ENCODE data around the gene PTGIS.

PTGIS gene

DNA sequence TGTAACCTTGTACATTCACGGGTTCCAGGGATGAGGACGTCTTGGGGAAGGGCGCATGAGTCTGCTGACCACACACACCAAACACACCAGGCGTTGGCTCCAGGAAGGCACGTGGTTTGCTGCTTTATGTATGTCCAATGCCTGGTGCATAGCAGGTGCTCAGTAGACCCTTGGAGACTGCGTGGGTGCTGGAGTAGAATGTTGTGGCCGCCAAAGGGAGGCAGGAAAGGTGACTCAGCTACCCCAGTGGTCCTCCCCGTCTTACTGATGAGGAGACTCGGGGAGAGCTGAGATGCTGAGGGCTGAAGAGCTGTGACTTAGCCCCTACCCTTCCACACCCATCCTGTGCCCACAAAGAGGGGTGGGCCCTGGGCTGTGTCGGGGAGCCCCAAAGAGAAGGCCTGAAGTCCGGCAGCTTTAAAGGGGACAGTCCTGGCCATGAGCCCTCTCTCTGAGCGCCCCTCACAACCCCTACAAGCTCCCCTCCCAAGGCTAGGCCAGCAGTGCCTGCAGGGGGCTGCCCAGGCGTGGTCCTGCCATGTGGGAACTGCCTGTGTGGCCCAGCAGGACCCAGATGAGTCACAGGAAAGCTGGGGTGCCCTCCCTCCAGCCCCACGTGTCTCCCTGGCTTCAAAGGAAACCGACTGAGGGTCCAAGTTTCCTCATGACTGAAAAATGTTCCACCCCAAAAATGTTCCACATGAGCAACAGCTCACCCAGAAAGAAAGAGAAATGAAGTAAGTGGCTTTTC is 28.0 kb upstream of the PTGIS start:
- peak; percentile 22 to 84 (median 49) for DNase-seq (ENCODE audit: low read depth in 3 of 3)

- DNase-seq (ENCODE audit: low read depth in 3 of 3) = no peak
Observed at GRCh38 chr20:49595346-49595745, 27.4 kb upstream of the PTGIS start.

DNA sequence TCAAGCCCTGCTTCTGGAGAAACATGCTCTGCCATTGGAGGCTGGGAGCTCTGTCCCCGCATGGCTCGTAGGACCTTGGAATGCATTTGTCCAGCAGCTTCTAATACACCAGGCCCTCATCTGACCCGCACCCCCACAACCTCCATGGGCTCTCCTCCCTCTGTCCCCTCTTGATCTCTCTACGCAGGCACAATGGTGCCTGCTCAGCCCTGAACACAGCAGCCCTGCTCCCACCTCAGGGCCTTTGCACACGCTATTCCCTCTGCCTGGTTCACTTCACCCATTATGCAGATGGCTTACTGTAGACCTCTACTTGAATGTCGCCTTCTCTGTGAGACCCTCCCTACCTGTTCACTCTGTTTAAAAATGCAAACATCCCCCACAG is 27.0 kb upstream of the PTGIS start:
- no peak for DNase-seq (ENCODE audit: low read depth in 3 of 3)

DNA sequence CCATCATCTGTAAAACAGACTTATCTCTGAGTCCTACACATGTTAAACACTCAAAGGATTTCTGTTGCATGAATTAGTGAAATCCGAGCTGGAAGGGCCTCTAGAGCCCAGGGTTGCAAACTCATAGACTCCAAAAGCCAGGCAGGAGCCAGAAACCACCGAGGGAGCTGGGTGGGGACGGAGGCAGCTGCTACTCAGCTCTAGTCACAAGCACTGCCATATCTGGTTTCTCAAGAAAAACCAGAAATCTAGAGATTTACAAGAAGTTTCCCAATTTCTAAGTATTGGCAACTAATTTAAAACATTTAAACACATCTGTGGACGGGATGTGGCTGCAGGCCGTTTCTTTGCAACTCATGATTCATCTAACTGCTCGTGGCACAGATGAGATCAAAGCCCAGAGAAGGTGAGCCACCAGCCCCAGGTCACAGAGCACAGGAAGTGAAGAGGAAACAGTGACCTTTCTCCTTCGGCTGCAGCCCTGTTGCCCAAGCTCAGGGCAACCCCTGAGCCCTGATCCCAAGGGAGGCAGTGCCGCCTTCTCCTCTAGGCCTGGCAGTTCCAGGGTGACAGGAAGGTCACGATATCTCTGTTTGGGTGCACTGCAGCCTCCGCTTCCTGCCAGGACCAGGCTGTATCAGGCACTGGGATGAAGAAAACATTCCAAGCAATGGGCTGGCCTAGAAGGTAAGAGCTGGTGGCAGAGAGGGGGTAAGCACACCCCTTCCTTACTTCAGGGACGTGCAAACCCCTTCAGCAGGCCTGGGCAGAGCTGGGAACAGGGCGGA is 26.4 kb upstream of the PTGIS start:
- peak; percentile 17 to 77 (median 33) for DNase-seq (ENCODE audit: low read depth in 3 of 3)

GRCh38 chr20:49593466-49594142 is 25.7 kb upstream of the PTGIS start:
- no peak for DNase-seq (ENCODE audit: low read depth in 3 of 3)

DNA sequence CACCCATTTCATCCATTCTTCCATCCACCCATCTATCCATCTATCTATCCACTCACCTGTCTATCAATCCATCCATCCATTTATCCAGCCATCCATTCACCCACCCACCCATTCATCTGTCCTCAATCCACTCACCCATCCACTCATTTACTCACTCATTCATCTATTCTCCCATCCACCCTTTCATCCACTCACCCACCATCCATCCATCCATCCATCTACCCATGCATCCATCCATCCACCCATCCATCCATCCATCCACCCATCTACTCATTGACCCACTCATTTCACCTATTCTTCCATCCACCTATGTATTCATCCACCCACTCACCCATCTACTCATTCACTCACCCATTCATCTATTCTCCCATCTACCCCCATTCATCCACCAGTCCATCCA is 24.2 kb upstream of the PTGIS start:
- DNase-seq (ENCODE audit: low read depth in 3 of 3) = no peak

GRCh38 chr20:49591217-49591865 is 23.4 kb upstream of the PTGIS start:
- DNase-seq (ENCODE audit: low read depth in 3 of 3) = no peak

DNA sequence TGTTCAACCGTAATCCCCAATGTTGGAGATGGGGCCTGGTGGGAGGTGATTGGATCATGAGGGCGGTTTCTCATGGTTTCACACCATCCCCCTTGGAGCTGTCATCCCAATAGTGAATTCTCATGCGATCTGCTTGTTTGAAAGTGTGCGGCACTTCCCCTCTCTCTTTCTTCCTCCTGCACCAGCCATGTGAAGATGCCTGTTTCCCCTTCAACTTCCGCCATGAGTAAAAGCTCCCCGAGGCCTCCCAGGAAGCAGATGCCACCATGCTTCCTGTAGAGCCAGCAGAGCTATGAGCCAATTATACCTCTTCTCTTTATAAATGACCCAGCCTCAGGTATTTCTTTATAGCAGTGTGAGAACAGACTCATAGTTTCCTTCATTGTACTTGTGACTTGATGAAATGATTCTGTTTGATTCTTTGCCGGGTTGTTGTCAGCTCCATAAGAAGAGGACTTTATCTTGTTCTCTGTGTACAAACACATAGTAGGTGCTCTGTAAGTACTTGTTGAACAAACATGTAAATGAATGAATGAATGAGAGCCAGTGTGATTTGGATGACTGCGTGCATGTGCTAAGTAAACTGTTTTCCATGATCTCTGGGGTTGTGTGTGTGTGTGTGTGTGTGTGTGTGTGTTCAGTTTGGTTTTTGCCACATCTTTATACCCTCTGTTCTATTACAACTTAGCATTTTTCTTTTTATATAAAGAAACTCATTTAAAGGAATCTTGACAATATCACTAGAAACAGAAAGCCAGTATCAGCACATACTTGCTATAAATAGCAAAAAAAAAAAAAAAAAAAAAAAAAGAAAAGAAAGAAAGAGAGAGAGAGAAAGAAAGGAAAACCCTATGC is 22.5 kb upstream of the PTGIS start:
- DNase-seq (ENCODE audit: low read depth in 3 of 3) = no peak

DNA sequence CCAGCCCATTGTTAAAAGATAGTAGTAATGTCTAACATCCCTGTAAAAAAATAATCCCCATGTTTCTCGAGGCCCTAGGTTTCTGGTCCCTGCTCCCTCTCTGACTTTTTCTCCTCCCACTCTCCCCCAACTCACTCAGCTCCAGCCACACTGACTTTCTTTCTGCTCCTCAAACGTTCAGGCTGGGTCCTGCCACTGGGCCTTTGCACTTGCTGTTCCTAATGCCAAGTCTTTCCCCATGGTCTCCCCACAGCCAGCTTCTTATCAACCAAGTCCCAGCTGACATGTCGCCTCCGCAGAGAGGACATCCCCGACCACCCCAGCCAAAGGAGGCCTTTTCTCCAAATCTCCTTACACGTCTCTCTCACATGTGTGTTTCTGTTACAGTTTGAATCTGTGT is 21.8 kb upstream of the PTGIS start:
- DNase-seq (ENCODE audit: low read depth in 3 of 3) = no peak

- no peak for DNase-seq (ENCODE audit: low read depth in 3 of 3)
Observed at GRCh38 chr20:49587111-49587570, 19.2 kb upstream of the PTGIS start.

GRCh38 chr20:49585585-49586245 is 17.8 kb upstream of the PTGIS start:
- no peak for DNase-seq (ENCODE audit: low read depth in 3 of 3)

GRCh38 chr20:49584418-49585382 is 16.8 kb upstream of the PTGIS start:
- no peak for DNase-seq (ENCODE audit: low read depth in 3 of 3)

- no peak for DNase-seq (ENCODE audit: low read depth in 3 of 3)
Observed at GRCh38 chr20:49583669-49584417, 15.9 kb upstream of the PTGIS start.

- no peak for DNase-seq (ENCODE audit: low read depth in 3 of 3)
Observed at GRCh38 chr20:49583343-49583668, 15.4 kb upstream of the PTGIS start.

DNA sequence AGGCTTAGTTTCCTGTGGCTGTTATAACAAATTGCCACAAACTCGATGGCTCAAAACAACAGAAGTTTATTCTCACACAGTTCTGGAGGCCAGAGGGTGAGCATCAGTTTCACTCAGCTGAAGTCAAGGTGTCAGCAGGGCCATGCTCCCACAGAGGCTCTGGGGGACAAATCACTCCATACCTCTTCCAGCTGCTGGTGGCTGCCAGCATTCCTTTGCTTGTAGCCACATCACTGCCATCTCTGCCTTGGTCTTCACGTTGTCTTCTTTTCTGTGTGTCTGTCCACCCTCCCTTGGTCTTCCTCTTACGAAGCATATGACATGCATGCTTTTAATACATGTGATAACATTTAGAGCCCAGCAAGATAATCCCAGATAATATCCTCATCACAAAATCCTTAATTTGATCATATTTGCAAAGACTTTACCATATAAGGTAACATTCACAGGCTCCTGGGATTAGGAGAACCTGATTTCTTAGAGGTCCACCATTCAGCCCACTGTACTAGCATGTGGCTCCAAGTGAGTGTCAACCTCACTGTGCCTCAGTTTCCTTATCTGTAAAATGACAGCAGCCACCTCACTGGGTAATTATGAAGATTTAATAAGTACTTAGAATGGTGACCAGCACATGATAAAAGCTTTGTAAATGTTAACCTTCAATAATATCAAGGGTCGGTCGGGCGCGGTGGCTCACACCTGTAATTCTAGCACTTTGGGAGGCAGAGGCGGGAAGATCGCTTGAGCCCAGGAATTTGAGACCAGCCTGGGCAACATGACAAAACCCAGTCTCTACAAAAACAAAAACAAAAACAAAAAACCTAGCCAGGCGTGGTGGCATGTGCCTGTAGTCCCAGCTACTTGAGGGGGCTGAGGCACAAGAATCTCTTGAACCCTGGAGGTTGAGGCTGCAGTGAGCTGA is 14.7 kb upstream of the PTGIS start:
- DNase-seq (ENCODE audit: low read depth in 3 of 3) = no peak

DNA sequence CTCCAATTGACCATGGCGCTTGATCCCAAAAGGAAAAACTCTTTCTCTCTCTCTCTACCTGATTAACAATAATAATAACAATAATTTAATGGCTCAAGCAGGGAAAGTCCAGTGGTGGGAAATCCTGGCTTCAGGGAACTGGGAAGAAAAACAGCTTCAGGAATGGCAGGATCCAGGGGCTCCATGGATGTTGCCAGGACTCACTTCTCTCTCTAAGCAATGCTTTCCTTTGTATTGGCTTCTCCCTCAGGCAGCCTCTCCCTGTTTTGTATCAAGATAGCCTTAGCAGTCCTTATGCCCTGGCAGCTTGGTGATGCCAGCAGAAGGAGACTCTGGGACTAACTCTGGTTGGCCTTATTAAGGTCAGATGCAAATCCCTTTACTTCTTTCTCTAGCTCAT is 13.5 kb upstream of the PTGIS start:
- no peak for DNase-seq (ENCODE audit: low read depth in 3 of 3)

GRCh38 chr20:49580813-49581174 is 12.9 kb upstream of the PTGIS start:
- no peak for DNase-seq (ENCODE audit: low read depth in 3 of 3)
